ENCODE data around the gene DUS1L.

The DUS1L gene

DNA sequence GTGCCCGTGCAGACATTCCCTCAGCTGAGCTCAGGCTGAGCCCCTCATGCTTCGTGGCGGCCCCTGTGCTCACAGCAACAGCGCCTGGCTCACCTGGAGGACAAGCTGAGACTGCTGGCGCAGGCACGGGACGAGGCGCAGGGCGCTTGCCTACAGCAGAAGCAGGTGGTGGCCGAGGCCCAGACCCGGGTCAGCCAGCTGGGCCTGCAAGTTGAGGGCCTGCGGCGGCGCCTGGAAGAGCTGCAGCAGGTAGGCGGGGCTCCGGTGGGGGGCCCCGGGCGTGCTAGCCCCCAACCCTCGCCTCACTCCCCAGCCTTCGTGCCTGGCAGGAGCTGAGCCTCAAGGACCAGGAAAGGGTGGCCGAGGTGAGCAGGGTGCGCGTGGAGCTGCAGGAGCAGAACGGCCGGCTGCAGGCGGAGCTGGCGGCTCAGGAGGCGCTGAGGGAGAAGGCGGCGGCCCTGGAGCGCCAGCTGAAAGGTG lies 35.6 kb downstream of the DUS1L start:
- DNase-seq (ENCODE audit: insufficient read length, low spot score): no peak
- FAIRE-seq: no peak

DNA sequence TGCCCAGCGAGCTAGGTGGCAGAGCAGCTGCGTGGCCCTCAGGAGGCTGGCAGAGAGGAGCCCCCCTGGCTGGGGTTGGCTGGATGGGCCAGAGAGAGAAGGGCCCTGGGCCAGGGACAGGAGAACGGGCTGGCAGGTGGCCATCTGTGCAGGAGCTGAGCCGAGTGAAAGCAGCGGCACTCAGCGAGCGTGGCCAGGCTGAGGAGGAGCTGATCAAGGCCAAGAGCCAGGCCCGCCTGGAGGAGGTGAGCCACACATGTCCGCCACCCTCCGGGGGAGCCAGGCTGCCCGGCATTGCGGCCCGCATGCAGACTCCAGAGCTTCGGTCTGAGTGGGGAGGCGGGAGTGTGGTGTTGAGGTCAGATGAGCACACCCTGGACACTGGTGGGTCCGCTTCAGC lies 36.2 kb downstream of the DUS1L start:
- FAIRE-seq (no peak), DNase-seq (ENCODE audit: insufficient read length, low spot score) (no peak)

DNA sequence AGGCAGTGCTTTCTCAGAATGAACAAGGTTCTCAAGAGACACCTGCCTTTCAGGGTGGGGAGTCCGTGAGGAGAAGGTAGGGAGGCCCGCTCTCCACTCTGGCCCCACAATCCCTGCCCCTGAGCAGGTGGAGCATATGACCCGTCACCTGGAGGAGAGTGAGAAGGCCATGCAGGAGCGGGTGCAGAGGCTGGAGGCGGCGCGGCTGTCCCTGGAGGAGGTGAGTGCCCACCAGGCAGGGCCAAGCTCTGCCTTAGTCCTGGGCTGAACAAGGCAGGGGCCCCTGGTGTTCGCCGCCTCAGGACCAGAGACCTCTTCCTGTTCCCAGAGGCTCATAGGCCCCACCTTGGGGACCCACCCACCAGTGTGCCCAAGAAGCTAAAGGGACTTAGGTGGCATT lies 36.6 kb downstream of the DUS1L start:
- FAIRE-seq: no peak
- DNase-seq (ENCODE audit: insufficient read length, low spot score): no peak

DNA sequence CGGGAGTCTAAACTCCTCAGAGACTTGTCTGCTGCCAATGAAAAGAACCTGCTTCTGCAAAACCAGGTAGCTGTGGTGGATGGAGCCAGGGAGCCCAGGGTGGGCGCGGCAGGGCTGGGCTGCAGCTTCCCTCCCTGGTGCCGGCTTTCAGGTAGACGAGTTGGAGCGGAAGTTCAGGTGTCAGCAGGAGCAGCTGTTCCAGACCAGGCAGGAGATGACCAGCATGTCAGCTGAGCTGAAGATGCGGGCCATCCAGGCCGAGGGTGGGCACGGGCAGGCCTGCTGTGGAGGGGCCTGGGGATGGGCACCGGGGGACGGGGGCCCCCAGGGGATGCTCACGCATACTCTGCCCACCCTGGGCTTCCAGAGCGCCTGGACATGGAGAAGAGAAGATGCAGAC lies 37.4 kb downstream of the DUS1L start:
- no peak for FAIRE-seq
- no peak for DNase-seq (ENCODE audit: insufficient read length, low spot score)

DNA sequence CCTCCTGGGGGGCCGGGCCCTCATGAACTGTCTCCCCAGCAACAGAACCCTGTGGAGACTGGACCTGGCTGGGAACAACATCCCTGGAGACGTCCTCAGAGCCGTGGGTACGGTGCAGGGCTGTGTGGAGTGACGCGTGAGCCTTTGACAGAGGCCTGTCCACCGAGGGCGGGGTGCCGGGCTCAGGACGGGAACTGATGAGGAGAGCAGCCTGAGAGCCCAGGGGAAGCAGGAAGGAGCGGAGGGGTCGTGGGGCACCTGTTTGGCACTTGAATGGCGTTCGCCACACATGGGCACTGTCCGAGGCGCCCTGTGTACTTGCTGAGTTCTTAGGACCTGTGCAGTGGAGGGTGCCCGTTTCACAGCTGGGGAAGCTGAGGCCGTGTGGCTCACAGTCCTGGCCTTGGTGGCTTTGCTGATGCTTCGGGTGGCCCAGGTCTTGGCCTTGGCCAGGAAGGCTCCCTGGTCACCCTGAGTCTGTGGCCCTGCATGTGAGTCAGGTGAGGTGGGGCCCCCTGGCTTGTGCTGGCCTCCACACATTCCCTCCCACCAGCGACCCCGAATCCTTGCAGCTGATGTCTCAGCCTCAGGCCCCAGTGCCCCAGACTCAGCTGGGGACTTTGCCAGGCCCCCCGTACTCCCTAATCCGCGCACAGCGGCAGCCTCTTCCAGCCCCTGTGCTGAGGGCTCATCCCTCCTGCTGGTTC lies 40.0 kb downstream of the DUS1L start:
- DNase-seq (ENCODE audit: insufficient read length, low spot score) (no peak), FAIRE-seq (no peak)

DNA sequence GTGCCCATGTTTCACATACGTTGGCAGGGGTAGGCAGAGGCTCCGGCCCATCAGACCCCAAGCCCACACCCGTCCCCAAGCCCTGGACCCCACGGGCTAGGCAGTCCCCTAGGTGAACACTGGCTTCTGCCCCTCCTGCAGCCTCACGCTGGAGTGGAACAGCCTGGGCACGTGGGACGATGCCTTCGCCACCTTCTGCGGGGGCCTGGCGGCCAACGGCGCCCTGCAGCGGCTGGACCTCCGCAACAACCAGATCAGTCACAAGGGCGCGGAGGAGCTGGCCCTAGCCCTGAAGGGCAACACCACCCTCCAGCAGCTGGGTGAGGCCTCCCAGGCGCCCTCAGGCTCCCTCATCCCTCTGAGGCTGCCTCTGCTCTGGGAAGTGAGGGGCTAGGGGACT lies 40.7 kb downstream of the DUS1L start:
- FAIRE-seq: no peak
- no peak for DNase-seq (ENCODE audit: insufficient read length, low spot score)

DNA sequence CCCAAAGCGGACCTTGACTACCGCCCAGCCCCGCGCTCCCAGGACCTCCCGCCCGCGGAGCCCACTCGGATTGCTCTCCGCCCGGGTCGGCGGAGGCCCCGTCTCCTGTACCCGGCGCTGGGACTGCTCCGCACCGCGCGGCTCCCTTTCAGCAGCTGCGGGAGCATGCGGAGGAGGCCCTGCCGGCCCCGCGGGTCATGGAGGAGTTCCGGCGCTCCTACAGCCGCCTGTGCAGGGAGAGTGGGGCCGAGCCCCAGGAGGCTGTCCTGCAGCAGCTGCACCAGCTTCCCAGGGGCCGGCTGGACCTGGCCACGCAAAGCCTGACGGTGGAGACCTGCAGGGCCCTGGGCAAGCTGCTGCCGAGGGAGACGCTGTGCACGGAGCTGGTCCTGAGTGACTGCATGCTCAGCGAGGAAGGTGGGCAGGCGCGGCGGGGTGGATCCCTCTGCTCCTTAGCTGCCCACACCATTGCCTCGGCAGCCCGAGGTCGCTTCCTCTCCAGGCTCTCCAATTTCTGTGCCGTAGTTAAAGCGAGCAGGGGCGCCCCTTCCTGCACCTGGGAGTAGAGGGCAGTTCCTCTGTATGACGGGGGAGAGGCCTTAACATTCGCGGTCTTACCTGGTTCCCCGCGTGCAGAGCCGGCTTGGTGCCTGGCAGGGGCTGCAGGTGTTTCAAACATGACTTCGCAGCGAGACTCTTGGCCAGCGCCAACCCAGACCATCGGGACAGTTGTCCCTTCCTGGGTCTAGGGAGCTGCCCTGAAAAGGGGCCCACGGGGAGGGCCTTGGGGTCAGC lies 42.0 kb downstream of the DUS1L start:
- DNase-seq (ENCODE audit: insufficient read length, low spot score): no peak
- FAIRE-seq: no peak

DNA sequence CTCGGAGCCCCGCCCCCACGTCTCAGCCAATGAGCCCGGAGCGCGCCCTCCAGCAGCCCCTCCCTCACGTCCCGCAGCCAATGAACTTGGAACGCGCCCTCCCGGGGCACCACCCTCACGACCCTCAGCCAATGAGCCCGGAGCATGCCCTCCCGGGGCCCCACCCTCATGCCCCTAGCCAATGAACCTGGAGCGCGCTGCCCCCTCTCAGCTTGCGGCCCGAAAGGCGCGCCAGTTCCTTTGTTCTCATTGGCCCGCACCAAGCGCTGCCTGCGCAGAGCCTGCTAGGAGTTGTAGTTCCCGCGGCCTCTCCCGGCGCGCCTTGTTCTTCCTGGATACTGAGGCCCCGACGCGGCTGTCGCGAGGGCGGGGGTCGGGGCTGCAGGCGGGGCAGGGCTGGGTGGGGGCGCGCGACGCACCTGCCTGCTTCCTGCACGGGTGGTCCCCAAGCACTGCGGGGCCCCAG lies 42.6 kb downstream of the DUS1L start, which contains the start of gene LRRC45:
TSS of gene LRRC45 (plus strand) at position 325 of the 466 bp plus-strand sequence. CDS start 339 bp downstream, outside the sequence.
- peak; percentile 97 for FAIRE-seq
- peak; percentile 98 for DNase-seq (ENCODE audit: insufficient read length, low spot score)

DNA sequence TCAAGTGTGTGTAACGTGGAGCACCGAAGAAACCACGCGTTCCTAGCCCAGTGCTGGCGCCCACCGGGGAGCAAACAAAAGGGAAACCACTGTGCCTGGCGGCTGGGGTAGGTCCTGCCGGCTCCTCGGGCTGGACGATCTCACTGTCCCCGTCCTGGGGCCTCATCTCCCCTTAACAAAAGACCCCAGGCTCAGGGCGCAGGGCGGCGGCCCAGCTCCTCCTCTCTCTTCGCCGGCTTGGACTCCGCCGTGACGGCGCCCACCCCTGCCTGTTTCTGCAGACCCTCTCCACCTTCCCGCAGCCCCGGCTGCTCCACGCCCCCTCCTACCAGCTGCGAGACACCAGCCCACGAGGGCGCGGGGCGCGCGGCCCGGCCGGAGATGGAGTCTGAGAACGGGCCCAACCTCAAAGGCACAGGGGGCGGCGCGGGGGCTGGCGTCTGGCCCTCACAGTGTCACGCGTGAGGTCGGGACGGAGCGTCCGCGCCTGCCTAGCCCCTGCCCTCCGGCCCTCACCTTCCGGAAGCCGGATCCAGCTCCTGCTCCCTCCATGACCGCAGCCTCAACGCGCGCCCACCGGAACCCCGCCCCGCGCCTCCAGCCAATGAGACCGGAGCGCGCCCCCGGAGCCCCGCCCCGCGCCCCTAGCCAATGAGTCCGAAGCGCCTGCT lies 43.2 kb downstream of the DUS1L start, which contains the start of gene CENPX:
TSS of gene CENPX (minus strand) at position 569 of the 671 bp plus-strand sequence. CDS start at position 552, 17 bp downstream.
- no peak for DNase-seq (ENCODE audit: insufficient read length, low spot score)
- FAIRE-seq: no peak

DNA sequence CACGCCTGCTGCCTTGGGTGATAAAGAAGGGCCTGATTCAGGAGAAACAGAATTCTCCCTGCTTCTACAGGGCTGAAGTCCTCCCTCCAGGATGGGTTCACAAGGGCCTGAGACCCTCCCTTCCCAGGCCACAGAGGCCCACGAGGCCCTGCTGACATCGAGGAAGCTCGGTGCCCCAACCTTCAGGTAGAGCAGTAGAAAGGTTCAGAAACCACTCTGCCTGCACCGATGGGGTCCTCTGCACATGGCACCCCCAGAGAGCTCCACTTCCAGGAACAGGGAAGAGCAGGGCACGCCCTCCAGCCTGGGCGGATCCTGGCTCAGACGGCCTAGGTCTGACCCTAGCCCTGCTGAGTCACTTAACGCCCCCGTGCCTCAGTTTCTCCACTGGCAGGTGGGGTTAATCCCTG lies 43.7 kb downstream of the DUS1L start:
- DNase-seq (ENCODE audit: insufficient read length, low spot score) (no peak), FAIRE-seq (no peak)

DNA sequence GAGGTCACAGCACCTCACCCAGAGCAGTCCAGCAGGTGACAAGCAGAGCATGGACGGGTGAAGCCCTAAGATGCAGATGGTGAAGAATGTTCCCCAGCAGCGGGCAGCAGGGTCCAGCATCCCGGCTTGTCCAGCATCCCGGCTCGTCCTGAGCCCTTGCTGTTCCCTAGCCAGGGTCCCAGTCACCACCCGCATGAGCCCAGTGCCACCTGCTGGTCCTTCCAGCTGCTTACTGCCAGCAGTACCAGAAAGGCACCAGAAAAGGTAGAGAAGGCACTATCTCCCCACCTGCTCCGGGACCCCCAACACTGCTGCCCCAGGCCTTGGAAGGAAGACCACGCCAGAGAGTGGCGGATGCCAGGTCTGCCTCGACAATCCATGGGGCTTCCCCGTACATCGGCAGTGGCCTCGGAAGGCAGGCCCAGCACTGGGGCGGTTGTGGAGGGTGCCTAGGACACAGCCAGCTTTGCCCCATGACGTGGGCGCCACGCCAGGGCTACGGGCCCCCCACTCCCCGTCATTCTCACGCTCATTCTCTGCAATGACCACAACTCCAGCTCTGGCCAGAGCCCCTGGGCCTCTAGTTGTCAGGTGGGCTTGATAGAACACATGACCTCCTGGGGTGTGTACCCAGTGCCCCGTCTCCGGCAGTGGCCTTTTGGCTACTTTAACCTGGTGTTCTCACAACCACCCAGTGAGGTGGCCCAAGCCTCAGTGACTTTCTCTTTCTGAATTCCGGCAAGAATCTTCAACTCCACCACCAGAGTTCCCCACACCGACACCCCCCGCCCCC lies 44.3 kb downstream of the DUS1L start:
- peak; percentile 62 for DNase-seq (ENCODE audit: insufficient read length, low spot score)

DNA sequence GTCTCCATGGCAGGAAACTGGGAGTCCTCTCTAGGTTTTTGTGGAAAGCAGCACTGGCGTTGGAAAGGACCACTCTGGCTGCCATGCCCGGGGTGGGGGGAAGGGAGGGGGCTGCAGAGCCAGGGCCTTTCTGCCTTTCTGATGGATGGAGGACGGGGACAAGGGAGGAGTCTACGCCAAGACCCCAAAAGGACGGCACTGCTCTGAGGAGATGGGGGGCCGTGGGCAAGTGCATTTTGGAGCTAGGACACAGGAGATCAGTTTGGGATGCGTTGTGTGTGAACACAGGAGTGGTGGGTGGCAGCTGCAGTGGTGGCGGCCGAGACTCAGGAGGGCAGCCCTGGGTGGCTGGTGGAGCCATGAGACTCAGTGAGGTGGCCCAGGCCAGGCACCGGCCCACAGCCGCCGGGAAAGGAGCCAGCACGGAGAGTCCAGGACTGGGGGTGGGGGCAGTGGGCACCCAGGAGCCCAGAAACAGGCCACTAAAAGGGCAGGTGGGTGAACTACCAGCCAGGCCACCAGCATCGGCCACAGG lies 45.0 kb downstream of the DUS1L start:
- FAIRE-seq: no peak

More for the DNA sequence above, 44.3 kb downstream of the DUS1L start:
- peak; percentile 64 for FAIRE-seq

DNA sequence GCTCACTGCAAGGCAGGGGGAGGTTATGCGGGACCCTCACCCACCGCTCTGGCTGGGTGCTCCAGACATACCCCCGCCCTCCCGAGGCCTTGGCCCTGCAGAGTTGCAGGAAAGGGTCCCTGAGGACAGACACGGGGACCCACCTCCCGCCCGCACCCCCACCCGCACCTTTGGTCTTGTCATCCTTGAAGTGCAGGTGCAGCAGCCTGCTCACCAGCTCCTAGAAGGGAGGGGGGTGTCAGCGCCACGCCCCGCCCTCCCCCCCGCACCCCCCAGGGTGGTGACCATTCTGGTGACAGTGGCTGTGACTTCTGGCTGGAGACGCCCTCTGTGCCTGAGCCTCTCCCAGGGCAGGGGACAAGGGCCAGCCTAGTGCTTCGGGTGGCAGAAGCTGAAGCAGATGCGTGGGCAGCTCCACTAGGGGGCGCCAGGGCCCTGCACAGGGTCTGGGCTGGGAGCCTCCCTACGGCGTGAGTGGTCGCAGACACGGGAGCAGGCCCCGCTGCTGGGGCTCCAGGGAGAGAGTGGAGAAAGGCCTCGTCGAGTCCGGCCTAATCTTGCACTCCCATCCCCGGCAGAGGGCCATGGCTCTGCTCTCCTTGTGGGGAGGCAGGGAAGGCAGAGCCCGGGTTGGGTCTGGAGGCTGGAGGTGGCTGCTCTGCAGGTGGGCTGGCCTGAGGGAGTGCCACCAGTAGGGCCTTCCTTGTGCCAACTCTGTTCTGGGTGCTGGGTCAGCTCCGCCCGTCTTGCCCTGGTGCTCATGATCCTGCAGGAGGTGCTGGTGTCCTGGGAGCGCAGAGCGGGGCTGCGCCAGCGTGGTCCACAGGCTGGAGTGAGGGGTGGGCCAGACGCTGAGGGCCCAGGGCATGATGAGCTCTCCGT lies 45.7 kb downstream of the DUS1L start:
- FAIRE-seq: no peak
- peak; percentile 49 for DNase-seq (ENCODE audit: insufficient read length, low spot score)

More for the DNA sequence above, 45.0 kb downstream of the DUS1L start:
- no peak for DNase-seq (ENCODE audit: insufficient read length, low spot score)

DNA sequence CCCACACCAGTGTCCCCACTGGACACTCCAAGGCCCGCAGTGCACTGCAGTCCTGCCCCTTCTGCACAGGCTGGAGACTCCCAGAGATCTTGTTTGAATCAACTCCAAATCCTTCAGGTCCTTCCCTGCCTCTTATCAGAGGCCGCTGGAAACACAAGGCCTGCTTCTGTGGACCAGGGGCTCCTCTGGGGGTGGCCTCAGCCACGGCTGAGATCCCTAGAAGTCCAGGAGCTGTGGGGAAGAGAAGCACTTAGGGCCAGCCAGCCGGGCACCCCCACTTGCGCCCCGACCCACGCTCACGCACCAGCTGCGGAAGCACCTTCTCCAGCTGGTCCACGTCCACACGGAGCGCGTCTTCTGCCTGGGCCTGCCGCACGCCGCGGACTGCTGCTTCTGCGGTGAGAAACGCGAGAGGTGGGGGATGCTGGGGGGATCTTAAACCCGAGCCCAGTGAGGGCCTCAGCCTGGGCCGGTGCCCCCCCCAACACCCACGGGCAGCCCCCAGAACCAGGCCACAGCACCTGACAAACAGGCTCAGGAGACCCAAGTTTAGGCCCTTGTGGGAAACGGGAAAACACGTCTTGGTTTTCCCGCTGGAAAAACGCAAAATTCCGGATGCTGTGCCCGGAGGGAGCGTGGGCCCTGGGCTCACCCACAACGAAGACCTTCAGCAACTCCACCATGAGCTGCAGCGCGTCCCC lies 46.5 kb downstream of the DUS1L start:
- no peak for FAIRE-seq
- no peak for DNase-seq (ENCODE audit: insufficient read length, low spot score)

DNA sequence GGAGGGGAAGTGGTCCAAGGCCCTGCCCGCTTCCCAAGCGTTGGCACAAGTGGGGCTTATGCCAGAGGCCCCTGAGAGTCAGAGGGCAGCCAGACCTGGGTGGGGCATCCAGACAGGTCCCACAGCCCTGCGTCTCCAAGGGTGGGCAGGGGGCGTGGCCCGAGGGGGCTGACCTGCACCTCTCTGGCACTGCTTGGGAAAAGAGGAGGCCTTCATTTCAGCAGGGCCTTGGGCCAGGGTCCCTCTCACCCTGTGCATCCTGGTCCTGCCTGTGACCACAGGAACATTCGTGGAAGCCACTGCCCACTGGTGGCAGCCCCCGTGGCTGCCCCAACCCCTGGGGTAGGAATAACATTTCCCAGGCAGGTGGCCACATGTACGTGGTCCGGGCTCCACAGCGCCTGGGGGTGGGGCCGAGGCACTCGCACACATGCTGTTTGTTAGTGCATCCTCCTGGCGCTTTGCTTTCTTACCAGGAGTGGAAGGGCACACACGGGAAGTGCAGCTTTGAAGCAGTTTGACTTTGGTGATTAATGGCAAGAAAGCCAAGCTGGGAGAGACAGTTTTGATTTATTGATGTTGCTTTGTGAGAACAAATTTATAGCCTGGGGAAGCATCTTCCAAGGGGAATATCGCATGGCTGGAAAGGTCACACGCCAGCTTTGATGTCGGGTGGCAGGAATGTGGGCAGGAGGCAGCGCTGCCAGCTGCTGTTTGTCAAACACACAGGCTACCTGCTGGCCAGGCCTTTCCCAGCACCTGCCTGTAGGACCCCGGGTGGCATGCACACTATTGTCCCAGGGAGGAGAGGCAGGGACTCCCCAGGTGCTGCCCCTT lies 47.2 kb downstream of the DUS1L start:
- DNase-seq (ENCODE audit: insufficient read length, low spot score) (no peak), FAIRE-seq (no peak)

DNA sequence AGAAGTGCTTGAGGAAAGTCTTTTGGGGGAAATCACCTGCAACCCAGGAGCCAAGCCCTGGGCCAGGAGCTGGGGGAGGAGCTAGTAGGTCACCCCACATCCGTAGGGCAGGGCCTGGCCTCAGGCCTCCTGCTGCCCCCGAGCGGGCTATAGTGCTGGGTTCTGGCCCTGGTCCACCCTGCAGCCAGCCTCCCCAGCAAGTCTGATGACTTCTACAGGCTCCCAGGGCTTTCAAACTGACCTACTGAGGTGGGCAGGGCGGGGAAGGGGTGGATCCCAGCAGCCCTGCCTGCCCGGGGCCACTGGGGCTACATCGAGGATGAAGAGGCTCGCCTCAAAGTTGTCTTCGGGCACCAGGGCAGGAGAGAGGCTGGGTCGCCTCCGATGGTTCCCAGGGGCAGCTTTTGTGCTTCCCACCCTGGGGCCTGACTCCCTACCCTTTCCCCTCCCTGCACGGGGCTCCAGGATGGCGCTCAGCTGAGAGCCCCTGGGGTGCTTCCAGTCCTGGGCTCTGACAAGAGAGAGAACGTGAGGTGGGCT lies 47.9 kb downstream of the DUS1L start:
- FAIRE-seq (no peak), DNase-seq (ENCODE audit: insufficient read length, low spot score) (no peak)

DNA sequence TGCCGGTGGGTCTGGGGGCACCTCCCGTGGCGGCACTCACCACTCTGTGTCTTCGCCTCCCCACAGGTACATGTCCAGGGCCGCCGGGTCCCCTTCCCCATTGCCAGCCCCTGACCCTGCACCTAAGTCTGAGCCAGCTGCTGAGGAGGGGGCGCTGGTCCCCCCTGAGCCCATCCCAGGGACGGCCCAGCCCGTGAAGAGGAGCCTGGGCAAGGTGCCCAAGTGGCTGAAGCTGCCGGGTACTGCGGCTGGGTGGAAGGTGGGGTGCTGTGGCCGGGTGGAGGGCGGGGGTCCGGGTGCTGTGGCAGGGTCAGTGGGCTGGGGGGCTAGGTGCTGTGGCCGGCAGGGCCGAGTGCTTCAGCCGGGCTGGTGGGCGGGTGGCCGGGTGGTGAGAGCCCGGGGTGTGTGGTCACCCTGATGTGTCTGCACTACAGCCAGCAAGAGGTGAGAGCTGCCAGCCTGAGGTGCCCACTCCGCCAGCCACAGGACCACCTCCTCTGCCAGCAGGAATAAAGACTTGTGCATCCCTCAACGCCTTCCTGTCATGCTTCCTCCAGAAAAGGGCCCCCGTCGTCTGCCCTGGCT lies 48.6 kb downstream of the DUS1L start:
- no peak for DNase-seq (ENCODE audit: insufficient read length, low spot score)
- FAIRE-seq: no peak
